Pancreas (tissue), 10 donors: Measurements from ENCODE around the gene MPEG1. TPM values are rescaled to one million over a fixed set of nuclear protein-coding genes. Genes with fewer than 3 reads are reported as not detected.

Source experiments
- ATAC-seq, 4 donors: fragments of 200-7000 bp; cut with Tn5 transposase; one replicate each; pipeline versions ENCODE4 v1.8.0 to v1.9.1; 2020; ENCODE audit warnings: mild to moderate bottlenecking in 4 of 4, moderate library complexity in 4 of 4
- DNase-seq, 6 donors: peaks; one replicate each; pipeline ENCODE4 v3.0.0-alpha.2; 2020
- FAIRE-seq: peaks from 2 replicates; lab custom pipeline; 2012; peaks lifted over from hg19 to GRCh38; lab: Jason Lieb, UNC
- H3K27ac ChIP-seq, 4 donors: fragments of 200-600 bp; sonication (generic); 1 replicate in 3 of 4; 2 replicates in 1 of 4; pipeline versions ENCODE4 v1.5.0 to v1.8.0; 2020
- H3K27me3 ChIP-seq, 4 donors: fragments of 200-600 bp; one replicate each; pipeline ENCODE4 v1.8.0; 2021
- H3K36me3 ChIP-seq, 3 donors: fragments of 200-600 bp; sonication (generic) in 1 of 3; one replicate each; pipeline versions ENCODE4 v1.5.0 to v1.8.0; 2020 to 2021
- H3K4me1 ChIP-seq, 3 donors: fragments of 200-600 bp; one replicate each; pipeline ENCODE4 v1.8.0; 2021
- H3K4me3 ChIP-seq, 4 donors: fragments of 200-600 bp; sonication (generic) in 2 of 4; one replicate each; pipeline versions ENCODE4 v1.5.0 to v1.8.0; 2020 to 2021
- H3K9me3 ChIP-seq, 4 donors: fragments of 200-600 bp; one replicate each; pipeline ENCODE4 v1.8.0; 2021
- CTCF ChIP-seq, 4 donors: fragments of 200-600 bp; sonication (generic) in 3 of 4; IDR thresholded peaks; one replicate each; pipeline versions ENCODE4 v1.5.0 to v1.8.0; 2021; ENCODE audit warnings: antibody characterized with exemption in 4 of 4
- WGBS, 2 donors: extraction: QIAGEN DNeasy Blood & Tissue Kit; methylation state at CpG; one replicate each; pipeline ENCODE4 v1.1.7; 2013; 5-methylcytosine and 5-hydroxymethylcytosine counted together
- intact Hi-C, 3 donors: fragments of 100-400 bp; cut with DNase I; formaldehyde crosslinking; loops; one replicate each; pipeline versions ENCODE4 v1.11.1 to v1.14.2; 2022
- polyA plus RNA-seq, 2 donors: library from polyadenylated mRNA; stranded (reverse); fragments of 200-250 nt; gene quantifications; one replicate each; pipeline ENCODE4 v1.2.3, GENCODE V29; 2013
- total RNA-seq, 6 donors: library from RNA; stranded (reverse); fragmentation: NEBNext Ultra II Directional in 4 of 6; extraction: Animal tissue kit (Norgen Biotek cat#: 25700) in 4 of 6; gene quantifications; one replicate each; pipeline versions ENCODE4 v1.2.1 to v1.2.4, GENCODE V29; 2021 to 2023
- donor health status: healthy with polysubstance abuse.
- donor health status: DM: no; HTN: no; CAD: no; lungs with moderate emphysema.
- donor health status: DM: no; HTN: no; CAD: no.
- donor health status: control.
- donor health status: control.
- donor health status: Bipolar disorder and iron deficiency.
- donor health status: DM: yes; HTN: yes; CAD: no.
- donor health status: DM: no; HTN: no; CAD: no.
- donor health status: DM: no; HTN: no; CAD: no.
- donor health status: DM: yes; HTN: yes; CAD: no.

MPEG1 gene
- total and polyA plus RNA-seq, 8 donors = 0.51 to 7.1 (median 1.2) TPM

- DNase-seq = no peak
- no peak for TF ChIP-seq CTCF (IDR thresholded peaks at IDR 0.05)
These were observed 46.3 kb upstream of the MPEG1 start for GRCh38 chr11:59259047-59259446.

GRCh38 chr11:59255281-59255680, 42.6 kb upstream of the MPEG1 start:
- FAIRE-seq (no peak), DNase-seq (no peak), ATAC-seq (no peak)
- Histone ChIP-seq H3K27me3 (no peaks in the 10 kb centered on the region), H3K4me3 (no peak overlapping the region), H3K36me3 (no peaks in the 10 kb centered on the region), H3K27ac (no peak overlapping the region), H3K9me3 (no peaks in the 10 kb centered on the region), H3K4me1 (no peaks in the 10 kb centered on the region)
- intact Hi-C loops = no loop called here
- 53 to 62% methylated on average over 8 of the region's 8 CpGs for WGBS, 2 donors
- no peak for TF ChIP-seq CTCF (IDR thresholded peaks at IDR 0.05)

More at GRCh38 chr11:59259047-59259446, 46.3 kb upstream of the MPEG1 start:
- intact Hi-C loops = no loop called here
- Histone ChIP-seq H3K27me3 (no peaks in the 10 kb centered on the region), H3K27ac (no peak overlapping the region), H3K9me3 (no peaks in the 10 kb centered on the region), H3K4me1 (no peaks in the 10 kb centered on the region), H3K36me3 (no peaks in the 10 kb centered on the region), H3K4me3 (no peak overlapping the region)
- no peak for ATAC-seq
- 67 to 68% methylated on average over 4 of the region's 4 CpGs for WGBS, 2 donors
- FAIRE-seq = no peak

DNA sequence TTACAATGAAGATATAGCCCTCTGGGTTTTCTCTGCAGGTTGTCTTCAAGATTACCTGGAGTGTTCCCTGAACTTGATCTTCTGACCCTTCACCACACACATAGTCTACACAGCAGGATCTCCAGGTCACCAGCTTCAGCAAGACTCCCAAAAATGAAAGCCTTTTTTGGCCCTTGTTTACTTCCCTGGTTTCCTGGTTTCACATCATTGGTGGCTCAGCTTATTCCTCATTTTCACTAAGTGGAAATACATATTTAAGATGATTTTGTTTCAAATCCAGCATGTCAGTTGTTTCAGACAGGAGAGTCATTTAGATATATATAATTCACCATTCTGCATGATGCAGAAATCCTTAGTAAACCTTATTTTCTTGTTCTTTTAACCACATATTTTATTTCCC, 41.6 kb upstream of the MPEG1 start:
- TF ChIP-seq CTCF (IDR thresholded peaks at IDR 0.05) = no peak
- Histone ChIP-seq H3K27me3 (no peaks in the 10 kb centered on the region), H3K27ac (no peak overlapping the region), H3K4me1 (no peaks in the 10 kb centered on the region), H3K36me3 (no peaks in the 10 kb centered on the region), H3K9me3 (no peaks in the 10 kb centered on the region), H3K4me3 (no peak overlapping the region)
- FAIRE-seq (no peak), ATAC-seq (no peak), DNase-seq (no peak)
- intact Hi-C loops = no loop called here

DNA sequence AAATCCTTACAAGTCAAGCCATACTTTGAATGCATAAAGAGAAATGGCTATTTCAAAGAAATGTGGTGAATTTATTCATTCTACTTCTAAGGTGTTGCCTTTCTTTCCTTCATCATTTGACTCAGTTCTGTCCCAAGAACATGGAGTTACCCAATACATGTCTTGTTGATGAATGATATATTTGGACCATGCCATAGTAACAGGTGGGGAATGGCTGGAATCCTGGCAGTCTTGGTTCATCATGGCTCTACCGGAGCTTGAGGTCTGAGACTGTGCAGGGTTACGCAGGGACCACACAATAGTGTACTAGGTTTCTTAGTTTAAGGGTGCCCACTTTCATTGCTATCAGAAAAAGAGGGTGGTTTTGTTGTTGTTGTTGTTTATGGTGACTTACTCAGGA, 40.3 kb upstream of the MPEG1 start:
- ATAC-seq = no peak

DNA sequence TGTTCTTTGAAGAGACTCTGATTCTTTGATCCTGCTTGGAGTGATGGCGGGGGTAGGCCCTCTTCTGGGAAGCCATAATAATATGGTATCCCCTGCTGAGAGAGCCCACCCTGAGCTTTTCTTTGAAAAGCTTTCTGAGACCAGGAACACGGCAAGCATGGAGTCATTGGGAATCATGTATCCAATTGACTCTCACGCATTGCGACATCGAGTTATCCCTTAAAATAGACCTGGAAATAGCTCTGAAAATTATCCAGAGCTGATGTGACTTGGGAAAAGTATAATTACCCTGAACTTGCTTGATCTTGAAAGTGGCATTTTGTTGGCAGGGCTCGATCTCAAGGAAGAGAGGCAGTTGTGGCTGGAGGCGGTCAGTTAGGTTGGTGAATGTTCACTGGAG, 36.8 kb upstream of the MPEG1 start:
- Histone ChIP-seq H3K36me3 (no peaks in the 10 kb centered on the region), H3K4me3 (no peak overlapping the region), H3K27ac (no peak overlapping the region), H3K9me3 (no peaks in the 10 kb centered on the region), H3K4me1 (no peaks in the 10 kb centered on the region), H3K27me3 (no peaks in the 10 kb centered on the region)
- no peak for DNase-seq
- FAIRE-seq = no peak
- TF ChIP-seq CTCF (IDR thresholded peaks at IDR 0.05) = no peak
- intact Hi-C loops = no loop called here
- no peak for ATAC-seq
- 86 to 89% methylated on average over 7 of the region's 7 CpGs for WGBS, 2 donors

More for the DNA sequence above, 40.3 kb upstream of the MPEG1 start:
- H3K4me1 ChIP-seq = no peaks in the 10 kb centered on the region
- H3K4me3 ChIP-seq = no peak overlapping the region
- H3K36me3 ChIP-seq = no peaks in the 10 kb centered on the region
- DNase-seq (no peak), FAIRE-seq (no peak)
- TF ChIP-seq CTCF (IDR thresholded peaks at IDR 0.05) = no peak
- WGBS, 2 donors = 87 to 90% methylated on average over 2 of the region's 2 CpGs
- no peaks in the 10 kb centered on the region for H3K9me3 ChIP-seq
- intact Hi-C loops = no loop called here
- no peaks in the 10 kb centered on the region for H3K27me3 ChIP-seq
- no peak overlapping the region for H3K27ac ChIP-seq
